ENCODE data around the gene CLCN6. TPM values are rescaled to one million over a fixed set of nuclear protein-coding genes. Genes with fewer than 3 reads are reported as not detected.

CLCN6 gene
- total RNA-seq, 1 experiment from 2014 or later, result 9.7 TPM

DNA sequence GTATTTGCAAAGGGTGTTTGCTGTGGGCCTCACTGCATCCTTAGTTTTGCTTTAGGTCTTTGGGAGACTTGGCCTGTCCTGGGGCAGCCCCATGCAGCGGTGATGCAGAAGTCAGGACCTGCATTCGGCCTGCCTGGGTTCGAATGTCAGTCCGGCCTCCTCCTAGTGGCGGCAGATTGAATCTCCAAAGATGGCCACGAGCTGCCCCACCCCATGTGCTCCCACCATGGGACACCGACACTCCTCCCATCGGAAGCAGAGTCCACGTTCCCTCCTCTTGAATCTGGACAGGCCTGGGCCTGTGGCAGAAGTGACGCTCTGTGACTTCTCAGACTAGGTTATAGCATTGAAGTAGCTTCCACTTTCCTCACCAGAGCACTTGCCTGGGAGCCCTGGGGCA lies 69.1 kb downstream of the CLCN6 start:
- DNase-seq (ENCODE audit: low spot score), result no peak

DNA sequence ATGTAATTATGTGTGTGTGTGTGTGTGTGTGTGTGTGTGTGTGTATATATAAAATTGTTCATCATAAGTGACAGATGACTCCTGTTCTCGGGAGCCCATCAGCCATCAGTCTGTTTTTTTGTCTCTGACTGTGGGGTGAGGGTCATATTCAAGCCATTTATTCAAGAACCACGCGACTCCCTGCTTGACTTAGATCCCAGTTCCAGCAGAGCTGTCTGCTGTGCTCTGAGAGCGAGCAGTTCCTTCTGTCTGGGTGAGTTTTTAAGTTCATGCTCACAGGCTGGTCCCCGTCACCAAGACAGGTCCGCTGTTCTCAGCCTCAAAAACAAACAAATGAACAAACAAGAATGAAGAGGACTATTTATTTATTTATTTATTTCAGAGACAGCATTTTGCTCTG lies 71.1 kb downstream of the CLCN6 start:
- no peak for DNase-seq (ENCODE audit: low spot score)

DNA sequence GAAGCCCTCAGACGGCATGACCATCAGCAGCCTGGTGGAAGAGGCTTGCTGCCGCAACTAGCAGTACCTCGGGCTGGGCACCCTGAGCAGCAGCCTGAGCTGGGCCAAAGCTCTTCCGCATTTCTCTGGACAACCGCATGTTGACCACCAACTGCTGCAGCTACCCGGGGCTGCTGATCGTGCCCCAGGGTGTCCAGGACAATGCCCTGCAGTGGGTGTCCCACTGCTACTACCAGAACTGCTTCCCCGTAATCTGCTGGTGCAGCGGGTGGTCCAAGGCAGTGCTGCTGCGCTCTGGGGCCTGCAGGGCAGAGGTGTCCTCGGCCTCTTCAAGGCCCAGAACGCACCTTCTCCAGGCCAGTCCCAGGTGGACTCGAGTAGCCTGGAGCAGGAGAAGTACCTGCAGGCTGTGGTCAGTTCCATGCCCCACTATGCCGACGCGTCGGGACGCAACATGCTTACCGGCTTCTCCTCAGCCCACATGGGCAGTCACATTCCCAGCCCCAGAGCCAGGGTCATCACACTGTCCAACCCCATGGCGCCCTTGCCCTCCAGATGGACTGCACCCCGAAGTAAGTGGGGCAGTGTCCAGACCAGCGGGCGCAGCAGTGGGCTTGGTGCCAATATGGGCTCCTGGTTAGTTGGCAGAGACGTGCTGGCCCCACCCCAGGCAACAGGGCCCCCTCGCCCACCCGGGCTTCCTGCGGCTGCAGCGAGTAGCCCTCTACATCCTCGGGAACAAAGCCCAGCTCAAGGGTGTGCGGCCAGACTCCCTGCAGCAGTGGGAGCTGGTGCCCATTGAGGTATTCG lies 72.3 kb downstream of the CLCN6 start:
- no peak for DNase-seq (ENCODE audit: low spot score)

DNA sequence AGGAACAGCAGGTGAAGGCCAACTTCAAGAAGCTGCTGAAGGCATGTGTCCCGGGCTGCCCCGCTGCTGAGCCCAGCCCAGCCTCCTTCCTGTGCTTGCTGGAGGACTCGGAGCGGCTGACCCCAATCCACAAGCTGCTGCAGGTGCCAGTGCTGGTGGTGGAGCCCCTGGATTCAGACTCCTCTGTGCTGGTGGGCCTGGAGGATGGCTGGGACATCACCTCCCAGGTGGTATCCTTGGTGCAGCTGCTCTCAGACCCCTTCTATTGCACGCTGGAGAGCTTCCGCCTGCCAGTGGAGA lies 72.8 kb downstream of the CLCN6 start:
- no peak for DNase-seq (ENCODE audit: low spot score)

DNA sequence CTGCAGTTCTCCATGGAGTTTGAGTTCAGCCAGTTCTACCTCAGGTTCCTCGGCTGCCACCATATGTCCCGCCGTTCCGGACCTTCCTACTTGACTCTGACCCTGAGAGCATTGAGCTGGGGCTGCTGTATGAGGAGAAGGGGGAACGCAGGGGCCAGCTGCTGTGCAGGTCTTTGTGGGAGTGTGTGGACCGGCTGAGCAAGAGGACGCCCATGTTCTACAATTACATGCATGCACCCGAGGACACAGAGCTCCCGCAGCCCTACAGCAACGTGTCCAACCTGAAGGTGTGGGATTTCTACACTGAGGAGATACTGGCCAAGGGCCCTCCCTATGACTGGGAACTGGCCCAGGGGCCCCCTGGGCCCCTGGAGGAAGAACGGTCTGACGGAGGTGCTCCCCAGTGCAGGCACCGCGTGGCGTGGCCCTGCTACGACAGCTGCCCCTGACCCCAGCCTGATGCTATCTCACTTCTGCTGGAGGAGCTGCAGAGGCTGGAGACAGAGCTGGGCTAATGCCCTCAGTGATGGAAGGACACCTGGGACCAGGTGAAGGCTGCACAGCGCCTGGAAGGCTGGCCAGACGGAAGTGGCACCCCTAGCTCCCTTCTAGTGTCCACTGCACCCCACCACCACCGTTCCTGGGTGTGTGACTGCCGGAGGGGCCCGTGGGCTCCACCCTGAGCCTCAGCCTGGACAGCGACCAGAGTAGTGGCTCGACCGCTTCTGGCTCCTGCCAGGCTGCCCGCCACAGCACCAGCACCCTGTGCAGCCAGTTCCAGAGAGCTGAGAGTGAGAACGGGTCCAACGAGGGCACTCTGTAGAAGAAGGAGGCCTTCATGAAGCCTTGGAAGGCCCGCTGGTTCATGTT lies 73.6 kb downstream of the CLCN6 start:
- no peak for DNase-seq (ENCODE audit: low spot score)

DNA sequence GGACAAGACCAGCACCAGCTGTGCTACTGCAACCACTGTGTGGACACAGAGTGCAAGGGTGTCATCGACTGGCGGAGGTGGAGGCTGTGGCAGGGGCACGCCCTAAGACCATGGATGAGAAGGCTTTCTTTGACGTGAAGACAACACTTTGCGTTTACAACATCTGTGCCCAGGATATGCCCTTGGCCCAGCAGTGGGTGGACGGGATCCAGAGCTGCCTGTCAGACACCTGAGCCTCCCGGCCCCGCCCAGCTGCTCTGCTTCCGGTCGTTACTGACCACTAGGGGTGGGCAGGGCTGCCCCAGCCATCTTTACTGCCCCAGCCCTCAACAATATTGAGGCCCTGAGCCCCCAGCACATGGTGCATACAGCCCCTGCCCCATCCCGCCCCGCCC lies 74.2 kb downstream of the CLCN6 start:
- DNase-seq (ENCODE audit: low spot score), result no peak

DNA sequence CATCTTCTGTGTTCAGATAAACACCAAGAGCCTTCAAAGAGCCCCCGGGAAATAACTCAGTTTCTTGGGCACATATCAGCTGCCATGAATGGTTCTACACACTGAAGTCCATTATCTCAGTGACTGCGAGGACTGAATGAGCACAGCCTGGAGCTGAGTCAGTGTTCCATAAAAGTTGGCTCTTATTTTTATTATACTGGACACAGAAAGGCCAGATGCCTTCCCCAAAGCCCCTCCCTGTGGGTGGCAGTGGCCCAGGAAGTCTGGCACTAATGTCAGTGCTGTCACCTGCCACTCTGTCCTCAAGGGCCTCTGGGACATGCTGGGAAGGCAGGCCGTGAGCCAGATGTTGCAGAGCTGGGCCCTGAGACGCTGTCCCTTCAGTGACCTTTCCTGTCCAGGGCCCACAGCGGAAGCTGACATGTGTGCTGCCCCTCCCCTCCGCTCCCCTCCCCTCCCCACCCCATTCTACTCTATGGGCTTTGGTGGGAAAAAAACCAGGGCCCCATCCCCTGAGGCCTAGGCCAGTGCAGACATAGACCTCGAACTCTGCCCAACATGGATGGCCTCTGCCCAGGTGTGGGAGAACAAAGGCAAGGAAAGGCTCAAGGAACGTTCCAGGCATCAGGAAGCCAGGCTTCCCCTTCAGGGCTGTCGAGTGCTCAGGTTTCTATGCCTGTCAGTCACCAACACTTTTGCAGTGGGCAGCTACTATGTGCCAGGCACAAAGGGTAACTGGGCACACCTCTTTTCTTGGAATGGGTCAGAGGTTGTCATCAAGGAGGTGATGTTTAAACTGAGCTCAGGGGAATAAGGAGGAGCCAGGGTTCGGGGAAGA lies 75.1 kb downstream of the CLCN6 start:
- no peak for DNase-seq (ENCODE audit: low spot score)

DNA sequence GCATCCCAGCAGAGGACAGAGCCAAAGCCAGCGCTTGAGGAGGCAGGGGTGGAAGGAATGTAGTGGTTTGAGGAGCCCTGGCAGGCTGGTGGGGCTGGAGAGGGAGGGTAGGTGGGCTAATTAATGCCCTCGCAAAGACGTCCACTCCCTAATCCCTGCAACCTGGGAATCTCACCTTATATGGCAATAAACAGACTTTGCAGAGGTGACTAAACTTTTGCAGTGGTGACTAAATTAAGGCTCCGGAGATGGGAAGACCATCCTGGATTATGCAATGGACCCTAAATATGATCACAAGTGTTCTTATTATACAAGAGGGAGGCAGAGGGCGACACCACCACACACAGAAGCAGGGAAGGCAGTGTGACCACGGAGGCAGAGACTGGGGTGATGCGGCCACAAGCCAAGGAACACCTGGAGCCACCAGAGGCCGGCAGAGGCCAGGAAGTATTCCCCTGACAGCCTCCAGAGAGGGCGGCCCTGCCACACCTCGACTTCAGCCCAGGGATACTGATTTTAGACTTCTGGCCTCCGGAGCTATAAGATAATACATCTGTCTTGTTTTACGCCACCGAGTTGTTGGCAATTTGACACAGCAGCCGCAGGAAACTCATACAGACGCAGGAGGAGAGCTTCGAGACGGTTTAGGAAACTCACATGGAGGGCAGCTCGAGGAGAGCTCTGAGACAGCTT lies 75.9 kb downstream of the CLCN6 start:
- no peak for DNase-seq (ENCODE audit: low spot score)

DNA sequence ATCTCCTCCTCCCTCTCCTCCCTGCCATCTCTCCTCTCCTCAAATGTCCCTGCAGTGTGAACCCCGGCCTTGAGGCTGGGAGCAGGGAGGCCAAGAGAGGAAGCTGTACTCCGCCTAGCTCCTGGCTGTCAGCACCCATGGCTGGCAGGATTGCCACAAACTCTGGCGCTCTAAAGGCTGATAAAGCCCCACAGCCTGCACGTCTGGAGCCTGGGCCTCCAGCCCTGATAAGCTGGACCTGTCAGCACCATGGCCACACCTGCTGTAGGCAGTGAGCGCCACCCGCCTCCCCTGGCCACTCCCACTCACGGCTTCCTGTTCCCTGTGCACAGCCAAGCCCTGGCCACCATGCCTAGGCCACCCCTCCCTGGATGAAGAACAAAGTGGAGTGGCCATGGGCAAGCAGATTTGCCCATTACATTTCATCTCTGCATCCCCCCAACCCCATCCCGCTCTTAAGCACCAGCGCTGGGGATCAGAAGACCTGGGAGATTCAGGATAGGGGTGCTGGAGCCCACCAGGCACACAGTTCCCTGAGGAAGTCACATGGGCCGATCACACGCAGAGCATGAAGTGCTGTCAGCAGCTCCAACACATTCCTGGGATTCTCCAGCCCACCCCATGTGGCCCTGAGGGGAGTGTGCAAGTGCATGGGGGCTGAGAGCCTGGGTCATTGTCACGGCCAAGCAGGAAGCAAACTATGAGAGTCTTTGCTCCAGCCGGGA lies 77.0 kb downstream of the CLCN6 start:
- DNase-seq (ENCODE audit: low spot score), result peak; percentile 52

DNA sequence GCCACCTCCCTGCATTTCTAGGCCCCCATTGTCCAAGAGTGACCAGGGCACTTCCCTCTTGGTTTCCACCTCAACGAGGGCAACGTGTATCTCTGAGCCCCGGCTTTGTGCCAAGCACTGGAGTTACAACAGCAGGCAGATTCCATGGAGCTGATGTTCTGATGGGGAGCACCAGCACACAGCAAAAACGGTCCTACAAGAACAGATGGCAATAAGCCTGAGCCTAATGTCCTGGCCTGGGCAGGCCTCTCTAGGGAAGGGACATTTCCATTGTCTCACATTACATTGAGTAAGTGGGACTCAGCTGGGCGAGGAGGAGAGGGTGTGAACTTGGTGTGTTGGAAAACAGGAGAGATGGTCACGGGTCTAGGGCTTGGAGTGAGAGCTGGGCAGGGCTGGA lies 79.9 kb downstream of the CLCN6 start:
- DNase-seq (ENCODE audit: low spot score), result no peak

DNA sequence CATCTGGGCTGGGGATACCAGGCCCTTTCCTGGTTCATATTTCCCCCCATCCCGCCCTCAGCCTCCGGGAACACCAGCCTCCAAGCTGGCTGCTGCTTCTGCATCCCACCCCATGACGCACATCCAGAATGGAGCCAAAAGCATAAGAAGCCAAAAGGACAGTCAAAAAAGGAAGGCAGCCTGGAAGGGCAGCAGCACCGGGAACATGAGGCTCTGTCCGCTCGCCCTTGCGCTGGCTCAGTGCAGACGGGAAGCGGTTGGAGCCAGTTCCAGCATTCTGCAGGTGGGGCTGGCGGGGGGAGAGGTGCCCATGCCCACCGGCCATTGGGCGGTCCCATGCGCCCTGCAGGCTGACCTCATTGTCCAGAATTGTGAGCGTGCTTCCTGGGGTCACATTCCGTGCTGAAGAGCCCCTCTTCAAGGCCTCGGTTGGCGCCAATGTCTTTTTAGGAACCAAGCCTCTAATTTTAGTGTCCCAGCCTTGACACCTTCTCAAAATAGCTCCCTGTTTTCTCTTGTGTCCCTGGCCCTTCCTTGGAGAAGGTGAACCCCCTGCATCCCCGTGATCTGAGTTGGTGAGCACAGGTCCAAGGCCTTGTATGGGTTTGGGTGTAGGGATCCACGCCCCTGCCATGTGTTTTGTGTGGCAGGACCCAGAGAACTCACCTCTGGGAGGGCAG lies 81.1 kb downstream of the CLCN6 start:
- no peak for DNase-seq (ENCODE audit: low spot score)

DNA sequence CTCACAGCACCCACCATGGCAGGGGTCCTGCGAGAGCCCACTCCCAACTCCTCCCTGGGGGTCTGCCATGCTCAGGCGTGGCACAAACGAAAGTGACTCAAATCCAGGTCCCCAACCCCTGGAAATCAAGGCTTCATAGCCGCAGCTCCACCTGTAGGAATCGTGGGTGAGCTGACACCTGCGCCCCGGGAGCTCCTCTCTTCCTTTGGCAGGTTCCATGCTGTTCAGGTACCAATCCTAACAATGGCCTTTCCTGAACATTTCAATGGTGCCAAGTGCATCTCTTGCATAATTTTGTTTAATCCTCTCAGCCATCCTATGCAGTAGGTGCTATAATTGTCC lies 81.6 kb downstream of the CLCN6 start:
- no peak for DNase-seq (ENCODE audit: low spot score)

DNA sequence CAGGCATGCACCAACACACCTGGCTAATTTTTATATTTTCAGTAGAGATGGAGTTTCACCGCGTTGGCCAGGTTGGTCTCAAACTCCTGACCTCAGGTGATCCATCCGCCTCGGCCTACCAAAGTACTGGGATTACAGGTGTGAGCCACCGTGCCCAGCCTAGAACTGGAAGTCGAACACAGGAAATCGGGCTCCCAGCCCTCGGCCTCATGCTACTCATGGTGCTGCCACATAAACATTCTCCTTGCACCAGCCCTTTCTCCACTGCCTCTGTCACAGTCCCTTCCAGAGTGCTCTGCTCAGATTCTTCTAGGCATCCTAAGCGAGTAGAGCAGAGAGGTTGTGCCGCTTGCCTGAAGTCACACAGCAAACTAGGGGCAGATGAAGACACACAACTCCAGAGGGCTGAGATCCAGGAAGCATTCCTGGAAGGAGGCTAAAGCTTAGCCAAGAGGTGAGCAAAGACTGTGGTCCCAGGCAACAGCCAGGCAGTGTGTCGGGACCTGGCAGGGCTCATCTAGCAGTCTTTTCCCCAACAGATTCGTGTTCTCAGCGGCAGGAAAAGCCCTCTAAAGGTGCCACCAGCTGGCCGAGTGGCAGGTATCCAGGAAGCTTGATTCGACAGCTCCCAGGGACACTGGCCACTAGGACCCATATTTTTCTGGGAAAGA lies 82.3 kb downstream of the CLCN6 start:
- DNase-seq (ENCODE audit: low spot score), result no peak

DNA sequence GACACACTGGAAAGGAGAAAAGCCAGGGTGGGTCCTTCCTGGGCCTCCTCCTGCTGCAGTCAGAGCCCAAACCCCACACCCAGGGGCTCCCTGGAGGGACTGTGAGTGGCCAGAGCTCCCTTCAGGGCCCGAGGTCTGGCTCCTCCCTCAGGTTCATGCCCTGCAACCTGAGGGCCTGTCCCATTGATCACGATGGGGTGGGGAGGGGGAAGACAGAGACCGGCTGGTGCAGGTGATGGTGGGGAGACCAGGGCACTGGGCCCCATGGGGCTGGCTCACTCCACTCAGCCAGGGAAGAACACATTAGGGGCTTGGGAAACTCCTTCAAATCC lies 82.9 kb downstream of the CLCN6 start:
- DNase-seq (ENCODE audit: low spot score), result no peak

DNA sequence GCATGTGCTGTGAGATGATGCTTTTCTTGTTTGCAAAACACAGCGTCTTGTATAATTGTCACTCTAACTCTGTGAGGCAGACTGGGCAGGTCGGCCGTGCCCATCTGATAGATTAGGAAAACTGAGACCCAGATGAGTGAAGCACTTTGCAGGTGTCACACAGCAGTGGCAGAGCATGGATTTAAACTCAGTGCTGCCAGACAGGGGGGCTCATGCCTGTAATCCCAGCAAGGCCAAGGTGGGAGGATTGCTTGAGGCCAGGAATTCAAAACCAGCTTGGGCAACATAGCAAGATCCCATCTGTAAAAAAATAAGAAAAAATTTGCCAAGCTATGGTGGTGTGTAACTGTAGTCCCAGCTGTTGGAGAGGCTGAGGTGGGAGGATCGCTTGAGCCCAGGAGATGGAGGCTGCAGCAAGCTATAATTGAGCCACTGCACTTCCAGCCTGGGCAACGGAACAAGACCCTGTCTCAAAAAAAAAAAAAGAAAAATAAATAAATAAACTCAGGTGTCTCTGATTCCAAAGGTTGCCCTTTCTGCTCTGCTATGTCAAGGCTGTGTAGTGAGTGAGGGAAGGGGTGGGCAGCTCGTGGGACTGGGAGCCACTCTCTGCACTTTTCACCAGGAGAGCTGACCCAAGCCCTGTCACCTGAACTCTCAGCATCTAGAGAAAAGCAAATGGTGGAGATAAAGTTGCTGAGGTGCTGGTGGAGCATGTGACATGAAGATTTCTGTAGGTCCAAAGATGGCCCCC lies 85.6 kb downstream of the CLCN6 start:
- DNase-seq (ENCODE audit: low spot score), result no peak

All from HT-29 (cell line).